Neural cell (in vitro differentiated cells): ENCODE data around the gene SUFU. TPM values are rescaled to one million over a fixed set of nuclear protein-coding genes. Genes with fewer than 3 reads are reported as not detected.

Source experiments
- H2AFZ ChIP-seq: fragments of 200-600, 300-800 bp; sonication (generic), shearing (Covaris generic); 2 replicates; pipeline ENCODE4 v1.6.0; 2014; ENCODE audit warnings: low read depth, mild to moderate bottlenecking, antibody characterized with exemption, low read length, moderate library complexity
- H3F3A ChIP-seq: fragments of 200-600 bp; shearing (Covaris generic); 2 replicates; pipeline ENCODE4 v1.6.1; 2016; ENCODE audit warnings: mild to moderate bottlenecking, moderate library complexity, mixed read lengths, antibody characterized with exemption, low read length; ENCODE audit not compliant: insufficient read depth, poor library complexity, severe bottlenecking
- H3K27ac ChIP-seq: fragments of 200-600, 300-800 bp; sonication (generic), shearing (Covaris generic); 2 replicates; pipeline ENCODE4 v1.5.1; 2014; ENCODE audit warnings: mild to moderate bottlenecking, low read length, moderate library complexity
- H3K27me3 ChIP-seq: fragments of 300-800, 200-600 bp; sonication (generic), shearing (Covaris generic); 2 replicates; pipeline ENCODE4 v1.6.0; 2014; ENCODE audit warnings: mild to moderate bottlenecking, low read depth, low read length, moderate library complexity; ENCODE audit not compliant: insufficient read depth
- H3K36me3 ChIP-seq: fragments of 300-800, 200-600 bp; sonication (generic), shearing (Covaris generic); 2 replicates; pipeline ENCODE4 v1.5.1; 2014; ENCODE audit warnings: mild to moderate bottlenecking, antibody characterized with exemption, low read length, moderate library complexity; ENCODE audit not compliant: insufficient read depth
- H3K4me2 ChIP-seq: fragments of 300-800, 200-600 bp; sonication (generic), shearing (Covaris generic); 2 replicates; pipeline ENCODE4 v1.6.0; 2014; ENCODE audit warnings: mild to moderate bottlenecking, low read length
- H3K4me3 ChIP-seq: fragments of 300-800, 200-600 bp; sonication (generic), shearing (Covaris generic); 2 replicates; pipeline ENCODE4 v1.5.1; 2014; ENCODE audit warnings: mild to moderate bottlenecking, low read length, moderate library complexity
- H3K79me2 ChIP-seq: fragments of 200-600 bp; shearing (Covaris generic); replicated peaks from 2 replicates; pipeline ENCODE4 v1.6.0; 2014; ENCODE audit warnings: mild to moderate bottlenecking, low read length, moderate library complexity; ENCODE audit not compliant: insufficient read depth
- H3K9ac ChIP-seq: fragments of 300-800, 200-600 bp; sonication (generic), shearing (Covaris generic); 2 replicates; pipeline ENCODE4 v1.6.1; 2016; ENCODE audit warnings: mild to moderate bottlenecking, low read length, mixed read lengths
- H3K9me2 ChIP-seq: fragments of 200-600 bp; shearing (Covaris generic); 2 replicates; pipeline ENCODE4 v1.6.1; 2016; ENCODE audit warnings: mild to moderate bottlenecking, low read length, mixed read lengths; ENCODE audit not compliant: insufficient read depth
- H3K9me3 ChIP-seq: fragments of 200-600, 300-800 bp; sonication (generic), shearing (Covaris generic); 2 replicates; pipeline ENCODE4 v1.6.1; 2016; ENCODE audit warnings: mild to moderate bottlenecking, mixed run types, low read length, moderate library complexity, mixed read lengths
- H4K20me1 ChIP-seq: fragments of 200-600 bp; shearing (Covaris generic); 2 replicates; pipeline ENCODE4 v1.6.1; 2016; ENCODE audit warnings: mild to moderate bottlenecking, mixed run types; ENCODE audit not compliant: insufficient read depth
- CTCF ChIP-seq: fragments of 450-650 bp; IDR thresholded peaks from 2 replicates; pipeline ENCODE4 v1.5.1; 2014; ENCODE audit warnings: antibody characterized with exemption, mild to moderate bottlenecking, moderate library complexity; ENCODE audit not compliant: poor library complexity, severe bottlenecking
- EP300 ChIP-seq: fragments of 450-650 bp; conservative IDR thresholded peaks from 2 replicates; pipeline ENCODE4 v1.6.1; 2014; ENCODE audit warnings: antibody characterized with exemption, mild to moderate bottlenecking, moderate library complexity; ENCODE audit not compliant: poor library complexity, severe bottlenecking
- EZH2 ChIP-seq: fragments of 200-600, 300-800 bp; shearing (Covaris generic), sonication (generic); IDR thresholded peaks from 2 replicates; pipeline ENCODE4 v1.6.1; 2014; ENCODE audit warnings: antibody characterized with exemption, low read length, borderline replicate concordance, mild to moderate bottlenecking; ENCODE audit not compliant: insufficient read depth, poor library complexity, severe bottlenecking
- MXI1 ChIP-seq: fragments of 450-650 bp; conservative IDR thresholded peaks from 2 replicates; pipeline ENCODE4 v1.6.1; 2014; ENCODE audit warnings: antibody characterized with exemption, mild to moderate bottlenecking; ENCODE audit not compliant: poor library complexity, severe bottlenecking
- POLR2AphosphoS5 ChIP-seq: IDR thresholded peaks from 2 replicates; pipeline ENCODE4 v1.6.1; 2012
- RAD21 ChIP-seq: fragments of 450-650 bp; conservative IDR thresholded peaks from 2 replicates; pipeline ENCODE4 v1.6.1; 2014; ENCODE audit warnings: antibody characterized with exemption, mild to moderate bottlenecking, moderate library complexity
- REST ChIP-seq: IDR thresholded peaks from 2 replicates; pipeline ENCODE4 v1.6.1; 2012; ENCODE audit warnings: borderline replicate concordance
- SMC3 ChIP-seq: fragments of 450-650 bp; conservative IDR thresholded peaks from 2 replicates; pipeline ENCODE4 v1.6.1; 2014; ENCODE audit warnings: antibody characterized with exemption, mild to moderate bottlenecking, moderate library complexity; ENCODE audit not compliant: poor library complexity
- TAF1 ChIP-seq: IDR thresholded peaks from 2 replicates; pipeline ENCODE4 v1.6.1; 2012; ENCODE audit warnings: low read depth
- polyA plus RNA-seq: library from polyadenylated mRNA; depleted of rRNA; stranded (reverse); fragments of >200 nt; gene quantifications from 2 replicates; pipeline ENCODE4 v1.2.3, GENCODE V29; 2014

SUFU gene
- polyA plus RNA-seq, 1 donor from 2014 or later = 4.8 TPM

DNA sequence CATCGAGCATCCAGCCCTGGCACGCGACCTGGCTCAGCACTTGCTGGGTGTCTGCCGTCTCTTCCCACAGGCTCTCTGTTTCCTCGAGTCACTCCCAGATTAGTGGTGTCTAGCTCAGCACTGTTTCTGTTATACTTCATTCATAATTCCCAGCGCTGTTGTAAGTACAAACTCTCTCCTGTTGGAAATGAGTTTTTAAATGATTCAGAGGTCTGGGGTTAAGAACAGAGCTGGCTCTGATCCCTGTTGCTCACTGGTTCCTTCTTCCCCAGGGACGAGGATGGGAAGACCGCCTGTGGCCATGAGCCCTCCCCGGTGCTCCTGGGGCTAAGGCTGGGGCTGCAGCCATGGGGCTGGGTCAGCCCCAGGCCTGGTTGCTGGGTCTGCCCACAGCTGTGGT is 35.1 kb upstream of the SUFU start:
- no peak overlapping the region for H2AFZ ChIP-seq
- no peak overlapping the region for H3K4me3 ChIP-seq
- no peak for TF ChIP-seq SMC3
- no peak for TF ChIP-seq MXI1
- no peak for TF ChIP-seq RAD21
- TF ChIP-seq POLR2AphosphoS5 = no peak
- TF ChIP-seq EZH2 = no peak
- TF ChIP-seq EP300 = no peak
- TF ChIP-seq REST = no peak
- no peak for TF ChIP-seq CTCF
- TF ChIP-seq TAF1 = no peak
- H3K36me3 ChIP-seq = no peaks in the 10 kb centered on the region
- H3K79me2 ChIP-seq = no peaks in the 10 kb centered on the region
- H3K27me3 ChIP-seq = no peaks in the 10 kb centered on the region
- no peaks in the 10 kb centered on the region for H3F3A ChIP-seq
- H3K27ac ChIP-seq = no peak overlapping the region
- no peak overlapping the region for H3K9ac ChIP-seq
- H3K9me3 ChIP-seq = no peaks in the 10 kb centered on the region
- H3K9me2 ChIP-seq = no peaks in the 10 kb centered on the region
- H3K4me2 ChIP-seq = no peak overlapping the region
- no peaks in the 10 kb centered on the region for H4K20me1 ChIP-seq

GRCh38 chr10:102470579-102471546 is 32.9 kb upstream of the SUFU start:
- H3K36me3 ChIP-seq = no peaks in the 10 kb centered on the region
- no peak for TF ChIP-seq SMC3
- TF ChIP-seq REST = no peak
- no peak for TF ChIP-seq EP300
- no peak for TF ChIP-seq RAD21
- TF ChIP-seq TAF1 = no peak
- TF ChIP-seq CTCF = no peak
- TF ChIP-seq EZH2 = no peak
- TF ChIP-seq POLR2AphosphoS5 = no peak
- TF ChIP-seq MXI1 = no peak

More at GRCh38 chr10:102470579-102471546, 32.9 kb upstream of the SUFU start:
- Histone ChIP-seq H4K20me1 (no peaks in the 10 kb centered on the region), H3K4me3 (no peak overlapping the region), H3F3A (no peaks in the 10 kb centered on the region), H3K9me2 (no peaks in the 10 kb centered on the region), H3K27me3 (no peaks in the 10 kb centered on the region), H2AFZ (no peak overlapping the region), H3K79me2 (no peaks in the 10 kb centered on the region), H3K27ac (no peak overlapping the region), H3K4me2 (no peak overlapping the region), H3K9ac (no peak overlapping the region), H3K9me3 (no peaks in the 10 kb centered on the region)
